ENCODE data around the gene VCAM1. TPM values are rescaled to one million over a fixed set of nuclear protein-coding genes. Genes with fewer than 3 reads are reported as not detected.

Gene VCAM1
- total RNA-seq, 1 experiment from 2014 or later: 0.07 TPM

- DNase-seq: no peak
- Histone ChIP-seq H3K79me1 (ENCODE audit: insufficient read depth, low read depth, low read length, poor library complexity, severe bottlenecking) (no peaks in the 10 kb centered on the region), H3K4me2 (ENCODE audit: insufficient read depth, insufficient read length, low read length) (no peak overlapping the region), H3K27ac (ENCODE audit: insufficient read length, low read depth, low read length) (no peak overlapping the region), H2BK20ac (ENCODE audit: low read depth, low read length, poor library complexity, severe bottlenecking) (no peak overlapping the region), H3K4ac (ENCODE audit: low read depth, low read length) (no peak overlapping the region), H3K4me1 (ENCODE audit: insufficient read depth, low read length) (no peaks in the 10 kb centered on the region), H3K9me3 (ENCODE audit: control insufficient read depth, low read depth, low read length) (no peaks in the 10 kb centered on the region), H2BK12ac (ENCODE audit: insufficient read length, low read depth, low read length) (no peak overlapping the region), H2AK5ac (ENCODE audit: insufficient read length, low read length) (no peak overlapping the region), H4K91ac (ENCODE audit: insufficient read length, low read depth, low read length) (no peak overlapping the region), H2BK5ac (ENCODE audit: insufficient read length, low read length) (no peak overlapping the region), H3K27me3 (ENCODE audit: insufficient read depth, low read length) (no peaks in the 10 kb centered on the region), H2BK120ac (ENCODE audit: low read depth, low read length, poor library complexity, severe bottlenecking) (no peak overlapping the region), H2AFZ (ENCODE audit: low read length) (no peak overlapping the region), H2BK15ac (ENCODE audit: low read depth, low read length) (no peak overlapping the region), H4K20me1 (ENCODE audit: control insufficient read depth, insufficient read depth, insufficient read length) (no peaks in the 10 kb centered on the region), H3T11ph (ENCODE audit: low read length) (no peak overlapping the region), H3K79me2 (ENCODE audit: insufficient read depth, low read length) (no peaks in the 10 kb centered on the region), H3K14ac (ENCODE audit: insufficient read depth, low read length) (no peak overlapping the region), H3K18ac (ENCODE audit: insufficient read length, low read depth, low read length) (no peak overlapping the region), H4K8ac (replicated peaks; ENCODE audit: insufficient read length, low read depth, low read length) (no peak overlapping the region), H4K5ac (ENCODE audit: insufficient read length, low read depth, low read length) (no peak overlapping the region), H3K9ac (ENCODE audit: extremely low read depth, insufficient read length, low read length) (no peak overlapping the region), H3K23me2 (ENCODE audit: insufficient read length, low read depth, low read length, poor library complexity, severe bottlenecking) (no peaks in the 10 kb centered on the region), H3K56ac (ENCODE audit: insufficient read length, low read depth, low read length) (no peak overlapping the region), H3K23ac (ENCODE audit: insufficient read length, low read depth, low read length) (no peak overlapping the region)
- Mint-ChIP-seq H3K27me3 (ENCODE audit: low read depth) (no peaks in the 10 kb centered on the region), H3K27ac (no peak overlapping the region), H3K9me3 (no peaks in the 10 kb centered on the region), H3K4me1 (peaks cover 0 to 7% of the 10 kb centered on the region in 2 experiments; a peak in 2 of 4 replicates), H3K36me3 (ENCODE audit: insufficient read depth in 1 of 3, low read depth in 3 of 3) (no peaks in the 10 kb centered on the region), H3K4me3 (no peak overlapping the region)
- WGBS (ENCODE audit: extremely low coverage, insufficient read length, low lambda C conversion rate): no CpG with 5 or more reads among the region's 3 CpGs
- TF ChIP-seq CTCF (conservative IDR thresholded peaks at IDR 0.05): no peak
Measured at GRCh38 chr1:100734676-100735075, 15.1 kb downstream of the VCAM1 start.
